ENCODE results near the gene ATP6V1C2.

The ATP6V1C2 gene

DNA sequence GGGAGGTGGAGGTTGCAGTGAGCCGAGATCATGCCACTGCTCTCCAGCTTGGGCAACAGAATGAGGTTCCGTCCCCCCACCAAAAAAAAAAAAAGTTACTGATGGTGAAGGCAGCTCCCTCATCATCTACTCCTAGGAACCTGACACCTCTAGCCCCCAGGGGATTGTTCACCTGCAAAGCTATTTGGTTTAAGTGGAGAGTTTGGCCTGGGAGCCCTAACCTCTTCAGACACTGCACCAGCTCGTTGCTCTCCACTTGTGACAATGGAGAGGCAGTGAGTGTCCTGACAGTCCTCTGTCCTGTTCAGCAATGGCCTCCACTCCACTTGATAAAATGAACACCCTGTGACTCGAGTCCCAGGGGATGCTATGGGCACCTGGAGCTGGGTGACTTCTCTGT, 43.5 kb downstream of the ATP6V1C2 start:
- TF ChIP-seq L3MBTL2 (conservative IDR thresholded peaks at IDR 0.05) (no peak), ZNF384 (IDR thresholded peaks at IDR 0.05) (no peak), HDGF (IDR thresholded peaks at IDR 0.05; ENCODE audit: borderline replicate concordance) (no peak), TARDBP (IDR thresholded peaks at IDR 0.05) (no peak), ELF4 (IDR thresholded peaks at IDR 0.05) (no peak), SP1 (IDR thresholded peaks at IDR 0.05) (no peak), FOXA1 (IDR thresholded peaks at IDR 0.05) (no peak), FOXK2 (IDR thresholded peaks at IDR 0.05) (no peak), NFRKB (IDR thresholded peaks at IDR 0.05) (no peak), FOXM1 (IDR thresholded peaks at IDR 0.05; ENCODE audit: borderline replicate concordance) (no peak), ARNT (IDR thresholded peaks at IDR 0.05) (no peak), SUZ12 (IDR thresholded peaks at IDR 0.05) (no peak)
- TF ChIP-seq, protein P1, sequence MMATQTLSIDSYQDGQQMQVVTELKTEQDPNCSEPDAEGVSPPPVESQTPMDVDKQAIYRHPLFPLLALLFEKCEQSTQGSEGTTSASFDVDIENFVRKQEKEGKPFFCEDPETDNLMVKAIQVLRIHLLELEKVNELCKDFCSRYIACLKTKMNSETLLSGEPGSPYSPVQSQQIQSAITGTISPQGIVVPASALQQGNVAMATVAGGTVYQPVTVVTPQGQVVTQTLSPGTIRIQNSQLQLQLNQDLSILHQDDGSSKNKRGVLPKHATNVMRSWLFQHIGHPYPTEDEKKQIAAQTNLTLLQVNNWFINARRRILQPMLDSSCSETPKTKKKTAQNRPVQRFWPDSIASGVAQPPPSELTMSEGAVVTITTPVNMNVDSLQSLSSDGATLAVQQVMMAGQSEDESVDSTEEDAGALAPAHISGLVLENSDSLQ (IDR thresholded peaks at IDR 0.05), result no peak
- POLR2A ChIA-PET, result no interaction called here
- no peak for DNase-seq (ENCODE audit: extremely low spot score)
- CTCF ChIA-PET, result no interaction called here

DNA sequence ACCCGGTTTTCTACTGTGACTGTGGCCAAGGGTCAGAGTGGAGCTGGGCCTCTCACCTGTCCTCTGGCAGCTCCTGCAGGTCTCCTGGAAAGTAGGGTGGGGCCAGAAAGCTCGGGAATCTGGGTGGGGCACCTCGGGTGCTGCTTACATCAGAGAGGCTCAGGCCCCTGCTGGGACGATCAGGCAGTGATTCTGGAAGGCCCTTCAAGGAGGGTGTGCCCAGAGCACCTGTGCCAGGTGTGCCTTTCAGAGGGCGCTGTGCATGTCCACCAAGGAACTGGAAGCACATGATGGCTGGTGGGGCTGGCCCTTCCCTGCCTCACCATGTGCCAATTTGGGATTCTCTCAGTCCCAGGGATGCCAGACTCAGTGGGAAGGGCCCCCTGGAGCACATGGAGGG, 44.0 kb downstream of the ATP6V1C2 start:
- ChIA-PET CTCF (no interaction called here), POLR2A (no interaction called here)
- DNase-seq (ENCODE audit: extremely low spot score), result no peak
- TF ChIP-seq CTBP1 (IDR thresholded peaks at IDR 0.05; ENCODE audit: borderline replicate concordance) (no peak), FOXK2 (IDR thresholded peaks at IDR 0.05) (no peak), NFRKB (IDR thresholded peaks at IDR 0.05) (no peak)

DNA sequence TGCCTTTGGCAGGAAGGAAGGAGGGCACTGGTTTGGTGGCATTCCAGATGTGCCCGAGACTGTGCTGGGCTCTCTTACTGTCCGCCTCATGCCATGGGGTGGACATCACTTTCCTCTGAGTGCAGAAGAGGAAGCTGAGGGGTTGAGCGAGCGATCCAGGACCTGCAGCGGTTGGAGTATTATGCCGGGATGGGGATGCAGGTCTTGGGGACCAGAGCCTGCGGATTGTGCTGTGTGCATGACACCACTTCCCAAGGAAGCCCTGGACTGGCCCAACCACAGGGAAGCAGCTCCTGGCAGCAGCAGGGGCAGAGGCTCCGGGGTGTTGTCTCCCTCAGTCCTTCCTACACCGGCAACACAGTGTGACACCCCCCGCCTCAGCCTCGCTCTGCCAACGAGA, 44.5 kb downstream of the ATP6V1C2 start:
- ChIA-PET POLR2A (no interaction called here), CTCF (interaction anchor here (0.8 kb wide), 1 partner anchor 67 kb away, joined by 3 read pairs; no protein-coding TSS in a partner anchor)
- TF ChIP-seq CTBP1 (IDR thresholded peaks at IDR 0.05; ENCODE audit: borderline replicate concordance) (no peak), ZNF384 (IDR thresholded peaks at IDR 0.05) (no peak), SUZ12 (IDR thresholded peaks at IDR 0.05) (no peak), ELF4 (IDR thresholded peaks at IDR 0.05) (no peak), TARDBP (IDR thresholded peaks at IDR 0.05) (no peak), LEF1 (IDR thresholded peaks at IDR 0.05; ENCODE audit: borderline replicate concordance) (no peak), HDGF (IDR thresholded peaks at IDR 0.05; ENCODE audit: borderline replicate concordance) (no peak), SP1 (IDR thresholded peaks at IDR 0.05) (no peak), FOXM1 (IDR thresholded peaks at IDR 0.05; ENCODE audit: borderline replicate concordance) (no peak)
- no peak for DNase-seq (ENCODE audit: extremely low spot score)

GRCh38 chr2:10768063-10768507, 46.7 kb downstream of the ATP6V1C2 start:
- POLR2A ChIA-PET, result no interaction called here
- CTCF ChIA-PET, result no interaction called here
- TF ChIP-seq FOXK2 (IDR thresholded peaks at IDR 0.05) (no peak), FOXM1 (IDR thresholded peaks at IDR 0.05; ENCODE audit: borderline replicate concordance) (no peak), ELF4 (IDR thresholded peaks at IDR 0.05) (no peak)
- TF ChIP-seq, protein P1 (IDR thresholded peaks at IDR 0.05), result no peak
- DNase-seq (ENCODE audit: extremely low spot score), result no peak

DNA sequence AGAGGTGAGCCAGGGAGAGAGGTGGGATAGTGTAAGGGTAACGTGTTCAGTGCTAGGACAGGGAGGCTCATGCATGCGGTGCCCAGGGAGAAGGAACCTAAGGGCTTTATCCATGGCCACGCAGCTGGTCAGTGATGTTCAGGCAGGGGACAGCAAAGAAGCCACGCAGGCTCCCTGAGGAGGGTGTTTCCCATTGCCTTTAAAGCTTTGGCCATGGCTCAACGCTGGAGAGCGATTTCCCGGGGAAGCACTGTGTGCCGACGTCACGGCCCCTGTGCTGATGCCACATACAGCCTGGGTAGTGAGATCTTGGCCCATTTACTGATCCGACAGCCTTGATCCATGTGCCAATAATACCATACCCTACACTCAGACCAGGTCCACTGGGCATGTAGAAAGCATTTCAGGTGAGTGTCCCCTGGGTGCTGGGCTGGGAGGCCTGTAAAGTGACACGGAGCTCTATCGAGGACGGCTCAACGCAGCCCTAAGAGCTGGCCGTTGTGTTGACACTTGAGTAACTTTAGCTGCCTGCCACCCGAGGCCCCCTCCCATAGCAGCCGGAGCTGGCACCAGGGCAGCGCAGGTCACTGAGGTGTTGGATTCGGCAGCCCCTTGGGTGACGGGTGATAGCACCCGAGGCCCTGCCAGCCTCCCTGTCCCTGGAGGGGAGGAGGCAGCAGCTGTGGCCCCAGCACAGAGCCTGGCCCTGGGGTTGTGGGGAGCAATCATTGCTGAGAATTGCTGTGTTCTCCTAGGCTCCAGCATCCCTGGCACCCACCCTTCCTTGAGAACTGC, 49.7 kb downstream of the ATP6V1C2 start:
- no peak for TF ChIP-seq L3MBTL2 (conservative IDR thresholded peaks at IDR 0.05)
- POLR2A ChIA-PET, result no interaction called here
- CTCF ChIA-PET, result interaction anchor here (0.5 kb wide), 1 partner anchor 17 kb away, joined by 6 read pairs; no protein-coding TSS in a partner anchor
- DNase-seq (ENCODE audit: extremely low spot score), result no peak

- TF ChIP-seq BHLHE40 (IDR thresholded peaks at IDR 0.05; ENCODE audit: borderline replicate concordance), result no peak
- no peak for TF ChIP-seq FOXM1 (IDR thresholded peaks at IDR 0.05; ENCODE audit: borderline replicate concordance)
- no peak for TF ChIP-seq L3MBTL2 (conservative IDR thresholded peaks at IDR 0.05)
- TF ChIP-seq SUZ12 (IDR thresholded peaks at IDR 0.05), result no peak
- TF ChIP-seq TARDBP (IDR thresholded peaks at IDR 0.05), result no peak
- no peak for TF ChIP-seq CTBP1 (IDR thresholded peaks at IDR 0.05; ENCODE audit: borderline replicate concordance)
- TF ChIP-seq ELF4 (IDR thresholded peaks at IDR 0.05), result no peak
- TF ChIP-seq SP1 (IDR thresholded peaks at IDR 0.05), result no peak
- TF ChIP-seq ARNT (IDR thresholded peaks at IDR 0.05), result no peak
- no peak for TF ChIP-seq LEF1 (IDR thresholded peaks at IDR 0.05; ENCODE audit: borderline replicate concordance)
- TF ChIP-seq, protein P1 (IDR thresholded peaks at IDR 0.05), result no peak
- TF ChIP-seq FOXA1 (IDR thresholded peaks at IDR 0.05), result no peak
- no peak for TF ChIP-seq ZNF384 (IDR thresholded peaks at IDR 0.05)
- TF ChIP-seq NFRKB (IDR thresholded peaks at IDR 0.05), result no peak
- ChIA-PET CTCF (no interaction called here), POLR2A (no interaction called here)
- DNase-seq (ENCODE audit: extremely low spot score), result no peak
These were observed 50.4 kb downstream of the ATP6V1C2 start for GRCh38 chr2:10771786-10772185.
